ENCODE results near the gene ZNF547. TPM values are rescaled to one million over a fixed set of nuclear protein-coding genes. Genes with fewer than 3 reads are reported as not detected.

The ZNF547 gene
- total RNA-seq, 4 donors from 2014 or later, result 1.1 to 4.8 (median 2.5) TPM

DNA sequence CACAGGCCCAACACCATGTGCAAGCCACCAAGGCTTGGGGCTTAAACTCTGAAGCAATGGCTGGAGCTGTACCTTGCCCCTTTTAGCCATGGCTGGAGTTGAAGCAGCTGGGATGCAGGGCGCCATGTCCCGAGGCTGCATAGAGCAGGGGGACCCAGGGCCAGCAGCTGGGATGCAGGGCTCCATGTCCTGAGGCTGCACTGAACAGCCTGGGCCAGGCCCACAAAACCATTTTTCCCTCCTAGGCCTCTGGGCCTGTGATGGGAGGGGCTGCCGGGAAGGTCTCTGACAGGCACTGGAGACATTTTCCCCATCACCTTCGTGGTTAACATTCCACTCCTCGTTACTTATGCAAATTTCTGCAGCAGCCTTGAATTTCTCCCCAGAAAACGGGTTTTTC is 10.8 kb downstream of the ZNF547 start:
- TF ChIP-seq, protein P1, sequence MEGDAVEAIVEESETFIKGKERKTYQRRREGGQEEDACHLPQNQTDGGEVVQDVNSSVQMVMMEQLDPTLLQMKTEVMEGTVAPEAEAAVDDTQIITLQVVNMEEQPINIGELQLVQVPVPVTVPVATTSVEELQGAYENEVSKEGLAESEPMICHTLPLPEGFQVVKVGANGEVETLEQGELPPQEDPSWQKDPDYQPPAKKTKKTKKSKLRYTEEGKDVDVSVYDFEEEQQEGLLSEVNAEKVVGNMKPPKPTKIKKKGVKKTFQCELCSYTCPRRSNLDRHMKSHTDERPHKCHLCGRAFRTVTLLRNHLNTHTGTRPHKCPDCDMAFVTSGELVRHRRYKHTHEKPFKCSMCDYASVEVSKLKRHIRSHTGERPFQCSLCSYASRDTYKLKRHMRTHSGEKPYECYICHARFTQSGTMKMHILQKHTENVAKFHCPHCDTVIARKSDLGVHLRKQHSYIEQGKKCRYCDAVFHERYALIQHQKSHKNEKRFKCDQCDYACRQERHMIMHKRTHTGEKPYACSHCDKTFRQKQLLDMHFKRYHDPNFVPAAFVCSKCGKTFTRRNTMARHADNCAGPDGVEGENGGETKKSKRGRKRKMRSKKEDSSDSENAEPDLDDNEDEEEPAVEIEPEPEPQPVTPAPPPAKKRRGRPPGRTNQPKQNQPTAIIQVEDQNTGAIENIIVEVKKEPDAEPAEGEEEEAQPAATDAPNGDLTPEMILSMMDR (IDR thresholded peaks at IDR 0.05; ENCODE audit: low read depth), result no peak

DNA sequence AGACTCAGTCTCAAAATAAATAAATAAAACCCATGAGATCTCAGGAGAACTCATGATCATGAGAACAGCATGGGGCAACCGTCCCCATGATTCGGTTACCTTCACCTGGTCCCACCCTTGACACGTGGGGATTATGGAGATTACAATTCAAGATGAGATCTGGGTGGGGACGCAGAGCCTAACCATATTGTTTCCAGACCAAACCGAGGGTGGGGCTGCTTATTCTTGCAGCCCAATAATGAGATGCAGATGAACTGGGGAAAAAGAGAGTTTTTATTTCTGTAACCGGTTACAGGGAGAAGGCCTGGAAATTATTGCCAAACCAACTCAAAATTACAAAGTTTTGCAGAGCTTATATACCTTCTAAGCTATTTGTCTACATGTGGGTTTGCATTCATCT is 12.8 kb downstream of the ZNF547 start:
- TF ChIP-seq, protein P1 (IDR thresholded peaks at IDR 0.05; ENCODE audit: low read depth), result no peak

DNA sequence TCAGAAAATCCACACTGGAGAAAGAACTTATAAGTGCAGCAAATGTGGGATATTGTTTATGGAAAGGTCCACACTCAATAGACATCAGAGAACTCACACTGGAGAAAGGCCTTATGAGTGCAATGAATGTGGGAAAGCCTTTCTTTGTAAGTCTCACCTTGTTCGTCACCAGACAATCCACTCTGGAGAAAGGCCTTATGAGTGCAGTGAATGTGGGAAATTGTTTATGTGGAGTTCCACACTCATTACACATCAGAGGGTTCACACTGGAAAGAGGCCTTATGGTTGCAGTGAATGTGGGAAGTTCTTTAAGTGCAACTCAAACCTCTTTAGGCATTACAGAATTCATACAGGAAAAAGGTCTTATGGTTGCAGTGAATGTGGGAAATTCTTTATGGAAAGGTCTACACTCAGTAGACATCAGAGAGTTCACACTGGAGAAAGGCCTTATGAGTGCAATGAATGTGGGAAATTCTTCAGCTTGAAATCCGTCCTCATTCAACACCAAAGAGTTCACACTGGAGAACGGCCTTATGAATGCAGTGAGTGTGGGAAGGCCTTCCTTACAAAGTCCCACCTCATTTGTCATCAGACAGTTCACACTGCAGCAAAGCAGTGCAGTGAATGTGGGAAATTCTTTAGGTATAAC is 14.3 kb downstream of the ZNF547 start:
- TF ChIP-seq, protein P1 (IDR thresholded peaks at IDR 0.05; ENCODE audit: low read depth), result no peak

GRCh38 chr19:57380923-57381322 is 17.6 kb downstream of the ZNF547 start:
- TF ChIP-seq, protein P1 (IDR thresholded peaks at IDR 0.05; ENCODE audit: low read depth), result no peak

DNA sequence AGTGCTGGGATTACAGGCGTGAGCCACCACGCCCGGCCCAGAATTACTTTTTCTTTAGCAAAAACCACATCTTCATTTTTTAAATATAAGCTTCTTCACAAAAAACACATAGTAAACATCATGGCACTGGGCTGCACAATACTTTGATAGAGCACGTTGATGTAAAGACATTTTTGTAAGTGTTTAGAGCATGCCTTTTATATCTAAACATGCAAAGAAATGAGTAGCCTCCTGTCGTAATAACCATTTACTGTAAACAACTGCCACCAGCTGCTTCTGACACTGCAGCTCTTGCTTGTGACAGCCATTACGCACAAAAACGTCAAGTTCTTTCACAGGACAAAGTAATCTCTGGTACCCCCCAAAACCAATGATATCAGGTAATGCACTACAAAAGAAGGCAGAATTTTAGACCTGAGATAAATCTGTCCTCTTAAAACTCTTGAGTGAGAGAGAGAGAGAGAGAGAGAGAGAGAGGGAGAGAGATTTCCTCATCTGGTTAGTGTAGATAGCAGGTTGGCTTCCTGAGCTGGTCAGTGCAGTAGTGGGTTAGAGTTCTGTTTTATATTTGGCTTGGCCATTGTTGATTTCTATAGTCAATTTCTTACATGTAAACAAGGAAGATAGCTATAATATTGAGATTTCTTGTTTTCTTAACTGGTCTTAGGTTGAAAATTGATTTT is 19.6 kb downstream of the ZNF547 start:
- TF ChIP-seq, protein P1 (IDR thresholded peaks at IDR 0.05; ENCODE audit: low read depth), result no peak

- TF ChIP-seq, protein P1 (IDR thresholded peaks at IDR 0.05; ENCODE audit: low read depth), result no peak
Observed at GRCh38 chr19:57389194-57389729, 25.9 kb downstream of the ZNF547 start.

All from subcutaneous adipose tissue (tissue), 4 donors.